Gastroesophageal sphincter (tissue), 3 donors: ENCODE data around the gene CLK3.

ENCODE experiments used
- CTCF ChIP-seq, 4 experiments: fragments of 200-600 bp in 2 of 4; fragments of 450-650 bp in 2 of 4; sonication (generic) in 1 of 4; IDR thresholded peaks; one replicate each; pipeline ENCODE4 v1.5.1; 2017 to 2019; ENCODE audit warnings: antibody characterized with exemption in 4 of 4, mild to moderate bottlenecking in 2 of 4, moderate library complexity in 2 of 4
- POLR2A ChIP-seq, 2 donors: fragments of 450-650 bp; IDR thresholded peaks; one replicate each; pipeline ENCODE4 v1.6.1; 2017; ENCODE audit warnings: antibody characterized with exemption in 2 of 2, mild to moderate bottlenecking in 2 of 2, moderate library complexity in 1 of 2

GRCh38 chr15:74651242-74651741 lies 35.7 kb downstream of the CLK3 start:
- TF ChIP-seq CTCF (IDR thresholded peaks at IDR 0.05) (no peak), POLR2A (IDR thresholded peaks at IDR 0.05) (no peak)
